SK-N-MC (cell line): ENCODE measurements around the gene CTRB2.

Source experiments
- DNase-seq: peaks from one replicate; pipeline ENCODE4 v3.0.0-alpha.2; 2011; ENCODE audit warnings: low read depth, low spot score
- H3K27ac ChIP-seq: fragments of 200-600 bp; sonication (generic); 2 replicates; pipeline ENCODE4 v1.5.1; 2016; ENCODE audit warnings: mixed run types
- H3K36me3 ChIP-seq: fragments of 200-600 bp; sonication (generic); 2 replicates; pipeline ENCODE4 v1.6.1; 2017; ENCODE audit warnings: antibody characterized with exemption, low read length, mixed read lengths; ENCODE audit not compliant: insufficient read depth
- H3K4me3 ChIP-seq: fragments of 200-600 bp; sonication (generic); 2 replicates; pipeline ENCODE4 v1.5.1; 2016
- H3K9ac ChIP-seq: fragments of 200-600 bp; sonication (generic); 2 replicates; pipeline ENCODE4 v1.8.0; 2017; ENCODE audit warnings: mixed run types, mixed read lengths; ENCODE audit not compliant: insufficient read length
- H3K9me3 ChIP-seq: fragments of 200-600 bp; sonication (generic); 2 replicates; pipeline ENCODE4 v1.6.1; 2017; ENCODE audit warnings: low read depth, mild to moderate bottlenecking, antibody characterized with exemption, low read length, moderate library complexity, mixed read lengths
- EZH2 ChIP-seq: fragments of 200-600 bp; sonication (generic); IDR thresholded peaks from one replicate; pipeline ENCODE4 v1.6.1; 2017; ENCODE audit warnings: antibody characterized with exemption
- FOXP2 ChIP-seq: optimal IDR thresholded peaks from 2 replicates; pipeline ENCODE3; 2011; ENCODE audit warnings: mild to moderate bottlenecking, moderate library complexity; ENCODE audit not compliant: insufficient read depth; ENCODE audit errors: extremely low read length, control extremely low read depth
- POLR2AphosphoS5 ChIP-seq: IDR thresholded peaks from 2 replicates; pipeline ENCODE4 v1.6.1; 2012; ENCODE audit warnings: mild to moderate bottlenecking, low read depth, low read length, borderline replicate concordance

CTRB2 gene

GRCh38 chr16:75206749-75207451 lies at the start of gene CTRB2:
Gene CTRB2 (minus strand): TSS chr16:75207161. CDS start chr16:75207141, 20 bp downstream.
- H3K27ac ChIP-seq = no peak within 1 kb of the TSS
- DNase-seq = no peak
- H3K9ac ChIP-seq = no peak within 1 kb of the TSS
- no peaks in the 10 kb centered on the region for H3K36me3 ChIP-seq
- H3K4me3 ChIP-seq = no peak within 1 kb of the TSS
- TF ChIP-seq EZH2 = no peak
- no peak for TF ChIP-seq FOXP2
- TF ChIP-seq POLR2AphosphoS5 = no peak
- no peaks in the 10 kb centered on the region for H3K9me3 ChIP-seq

GRCh38 chr16:75256059-75256571 lies 49.2 kb upstream of the CTRB2 start:
- no peak for DNase-seq
- Histone ChIP-seq H3K36me3 (no peaks in the 10 kb centered on the region), H3K9me3 (no peaks in the 10 kb centered on the region), H3K9ac (no peak overlapping the region), H3K27ac (no peak overlapping the region), H3K4me3 (no peak overlapping the region)
- no peak for TF ChIP-seq FOXP2
- TF ChIP-seq EZH2 = no peak
- no peak for TF ChIP-seq POLR2AphosphoS5

- no peak overlapping the region for H3K4me3 ChIP-seq
- H3K27ac ChIP-seq = peak overlapping the region; percentile 57; the same call in 1 of the 2 replicates
- no peaks in the 10 kb centered on the region for H3K36me3 ChIP-seq
- peak; percentile 100 for TF ChIP-seq FOXP2
- no peak for TF ChIP-seq POLR2AphosphoS5
- no peaks in the 10 kb centered on the region for H3K9me3 ChIP-seq
- no peak overlapping the region for H3K9ac ChIP-seq
- no peak for DNase-seq
These were observed 47.4 kb upstream of the CTRB2 start for GRCh38 chr16:75254359-75254837.

- peak overlapping the region; percentile 67 for H3K27ac ChIP-seq
- TF ChIP-seq EZH2 (no peak), FOXP2 (no peak), POLR2AphosphoS5 (no peak)
- H3K9ac ChIP-seq = no peak overlapping the region
- no peak for DNase-seq
- peak overlapping the region; percentile 12; the same call in 1 of the 2 replicates for H3K4me3 ChIP-seq
- H3K36me3 ChIP-seq = no peaks in the 10 kb centered on the region
- H3K9me3 ChIP-seq = no peaks in the 10 kb centered on the region
These were observed 46.3 kb upstream of the CTRB2 start for GRCh38 chr16:75252946-75253911.

- Histone ChIP-seq H3K27ac (peak overlapping the region; percentile 67), H3K36me3 (no peaks in the 10 kb centered on the region), H3K4me3 (peak overlapping the region; percentile 28; the same call in 1 of the 2 replicates), H3K9me3 (no peaks in the 10 kb centered on the region), H3K9ac (no peak overlapping the region)
- no peak for DNase-seq
- TF ChIP-seq FOXP2 (no peak), EZH2 (no peak), POLR2AphosphoS5 (no peak)
These were observed 45.3 kb upstream of the CTRB2 start for GRCh38 chr16:75252049-75252864.

GRCh38 chr16:75251280-75252048 lies 44.5 kb upstream of the CTRB2 start, which contains the start of gene BCAR1:
Gene BCAR1 (minus strand): TSS chr16:75251624. CDS start chr16:75251482, 142 bp downstream.
- Histone ChIP-seq H3K9ac (peak within 1 kb of the TSS; percentile 60), H3K36me3 (no peaks in the 10 kb centered on the region), H3K27ac (peak within 1 kb of the TSS; percentile 67), H3K4me3 (peak within 1 kb of the TSS; percentile 75), H3K9me3 (no peaks in the 10 kb centered on the region)
- DNase-seq = no peak
- no peak for TF ChIP-seq FOXP2
- no peak for TF ChIP-seq EZH2

GRCh38 chr16:75250809-75251279 lies 43.9 kb upstream of the CTRB2 start:
- Histone ChIP-seq H3K27ac (no peak overlapping the region), H3K9me3 (no peaks in the 10 kb centered on the region), H3K4me3 (peak overlapping the region; percentile 75), H3K36me3 (no peaks in the 10 kb centered on the region), H3K9ac (peak overlapping the region; percentile 60)
- DNase-seq = no peak
- TF ChIP-seq POLR2AphosphoS5 (no peak), FOXP2 (no peak), EZH2 (no peak)
